ENCODE measurements around the gene CNDP1. TPM values are rescaled to one million over a fixed set of nuclear protein-coding genes. Genes with fewer than 3 reads are reported as not detected.

The CNDP1 gene
- total RNA-seq, 4 donors from 2014 or later = 0.24 to 1.0 (median 0.90) TPM; not detected in 1

DNA sequence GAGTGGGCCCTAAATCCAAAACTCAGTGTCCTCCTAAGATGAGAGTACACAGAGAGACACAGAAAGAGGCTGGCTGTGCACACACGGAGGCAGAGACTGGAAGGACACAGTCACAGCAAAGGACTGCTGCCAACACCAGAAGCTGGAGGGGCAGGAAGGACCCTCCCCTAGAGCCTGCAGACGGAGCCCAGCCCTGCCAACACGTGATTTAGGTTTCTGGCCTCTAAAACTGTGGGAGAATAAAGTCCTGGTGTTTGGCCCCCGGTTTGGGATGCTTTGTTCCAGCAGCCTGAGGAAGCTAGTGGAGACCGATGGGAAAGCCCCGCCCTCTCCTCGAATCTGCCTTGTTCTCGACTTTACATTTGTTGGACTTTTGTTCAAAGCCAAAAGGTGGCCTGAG, 10.6 kb downstream of the CNDP1 start:
- Histone ChIP-seq H3K36me3 (no peaks in the 10 kb centered on the region), H3K9me3 (peaks cover 0 to 6% of the 10 kb centered on the region in 2 donors), H3K27ac (no peak overlapping the region), H3K4me1 (no peaks in the 10 kb centered on the region), H3K4me3 (no peak overlapping the region), H3K27me3 (no peaks in the 10 kb centered on the region)
- TF ChIP-seq POLR2A (IDR thresholded peaks at IDR 0.05) = no peak
- TF ChIP-seq, protein P1, sequence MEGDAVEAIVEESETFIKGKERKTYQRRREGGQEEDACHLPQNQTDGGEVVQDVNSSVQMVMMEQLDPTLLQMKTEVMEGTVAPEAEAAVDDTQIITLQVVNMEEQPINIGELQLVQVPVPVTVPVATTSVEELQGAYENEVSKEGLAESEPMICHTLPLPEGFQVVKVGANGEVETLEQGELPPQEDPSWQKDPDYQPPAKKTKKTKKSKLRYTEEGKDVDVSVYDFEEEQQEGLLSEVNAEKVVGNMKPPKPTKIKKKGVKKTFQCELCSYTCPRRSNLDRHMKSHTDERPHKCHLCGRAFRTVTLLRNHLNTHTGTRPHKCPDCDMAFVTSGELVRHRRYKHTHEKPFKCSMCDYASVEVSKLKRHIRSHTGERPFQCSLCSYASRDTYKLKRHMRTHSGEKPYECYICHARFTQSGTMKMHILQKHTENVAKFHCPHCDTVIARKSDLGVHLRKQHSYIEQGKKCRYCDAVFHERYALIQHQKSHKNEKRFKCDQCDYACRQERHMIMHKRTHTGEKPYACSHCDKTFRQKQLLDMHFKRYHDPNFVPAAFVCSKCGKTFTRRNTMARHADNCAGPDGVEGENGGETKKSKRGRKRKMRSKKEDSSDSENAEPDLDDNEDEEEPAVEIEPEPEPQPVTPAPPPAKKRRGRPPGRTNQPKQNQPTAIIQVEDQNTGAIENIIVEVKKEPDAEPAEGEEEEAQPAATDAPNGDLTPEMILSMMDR (IDR thresholded peaks at IDR 0.05) = no peak
- intact Hi-C loops (cut with DNase I; ENCODE audit: low total_unique reads) = no loop called here
- no peak for DNase-seq

DNA sequence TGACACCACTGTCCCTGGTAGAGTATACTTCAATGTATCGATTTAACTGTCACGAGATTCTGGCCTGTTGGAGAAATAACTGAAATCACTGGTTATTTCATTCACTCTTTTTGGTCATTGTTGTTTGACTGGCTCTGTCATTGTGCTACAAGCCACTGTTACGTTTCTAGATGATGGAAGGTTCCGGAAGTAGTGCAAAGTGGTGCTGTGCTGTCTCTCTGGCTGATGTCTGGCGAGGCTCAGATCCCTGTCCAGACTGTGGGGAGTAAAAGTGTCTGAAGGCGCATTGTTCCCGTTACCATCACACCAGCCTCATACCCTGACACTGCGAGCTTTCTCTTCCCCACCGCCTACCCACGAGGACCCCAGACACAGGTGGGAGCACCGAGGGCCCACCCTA, 11.7 kb downstream of the CNDP1 start:
- intact Hi-C loops (cut with DNase I; ENCODE audit: low total_unique reads) = no loop called here
- no peaks in the 10 kb centered on the region for H3K36me3 ChIP-seq

DNA sequence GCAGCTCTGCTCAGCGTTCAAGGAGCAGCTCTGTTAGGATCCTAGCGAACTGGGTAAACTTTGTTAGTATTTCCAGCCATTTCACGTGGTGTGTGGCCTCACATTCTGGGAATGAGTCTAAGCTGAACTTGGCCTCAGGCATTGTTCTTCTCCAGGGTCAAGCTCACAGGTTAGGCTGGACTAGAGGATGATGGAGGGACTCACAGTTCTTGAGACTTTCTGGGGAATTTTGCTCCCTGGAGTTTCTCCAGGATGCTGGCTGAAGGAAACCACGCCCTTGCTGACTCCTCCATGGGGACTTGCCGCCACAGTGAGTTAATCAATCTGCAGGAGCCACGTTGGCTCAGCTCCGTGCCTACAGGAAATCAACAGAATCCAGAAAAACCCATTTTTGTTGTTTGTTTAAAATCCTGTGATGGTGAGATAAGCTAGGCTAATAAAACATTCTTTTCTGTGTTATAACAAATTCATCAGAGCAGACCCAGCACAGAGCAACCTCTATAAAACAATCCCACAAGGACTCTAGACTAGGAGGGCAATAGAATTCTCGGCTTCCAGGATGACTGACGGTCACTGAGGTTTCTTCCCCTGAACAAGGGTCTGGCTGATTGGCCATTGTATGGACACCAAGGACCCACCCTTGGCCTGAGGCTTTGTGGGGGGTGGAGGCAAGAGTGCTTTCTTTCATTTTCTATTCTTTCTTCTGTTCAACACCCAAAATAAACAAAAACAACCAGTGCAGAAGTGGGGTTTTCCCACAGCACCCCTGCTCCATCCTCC, 12.6 kb downstream of the CNDP1 start:
- Histone ChIP-seq H3K4me1 (no peaks in the 10 kb centered on the region), H3K4me3 (no peak overlapping the region), H3K36me3 (no peaks in the 10 kb centered on the region), H3K27me3 (no peaks in the 10 kb centered on the region), H3K27ac (peak overlapping the region; percentile 34 to 55), H3K9me3 (peaks cover 0 to 6% of the 10 kb centered on the region in 2 donors)
- peak; percentile 22 to 47 for DNase-seq
- TF ChIP-seq POLR2A (IDR thresholded peaks at IDR 0.05) = no peak
- TF ChIP-seq, protein P1 (IDR thresholded peaks at IDR 0.05) = no peak
- intact Hi-C loops (cut with DNase I; ENCODE audit: low total_unique reads) = no loop called here

More for the DNA sequence above, 11.7 kb downstream of the CNDP1 start:
- H3K27me3 ChIP-seq = no peaks in the 10 kb centered on the region
- TF ChIP-seq, protein P1 (IDR thresholded peaks at IDR 0.05) = no peak
- DNase-seq = no peak
- peaks cover 0 to 6% of the 10 kb centered on the region in 2 donors for H3K9me3 ChIP-seq
- peak overlapping the region; percentile 34 to 55 for H3K27ac ChIP-seq
- H3K4me1 ChIP-seq = no peaks in the 10 kb centered on the region
- no peak overlapping the region for H3K4me3 ChIP-seq

DNA sequence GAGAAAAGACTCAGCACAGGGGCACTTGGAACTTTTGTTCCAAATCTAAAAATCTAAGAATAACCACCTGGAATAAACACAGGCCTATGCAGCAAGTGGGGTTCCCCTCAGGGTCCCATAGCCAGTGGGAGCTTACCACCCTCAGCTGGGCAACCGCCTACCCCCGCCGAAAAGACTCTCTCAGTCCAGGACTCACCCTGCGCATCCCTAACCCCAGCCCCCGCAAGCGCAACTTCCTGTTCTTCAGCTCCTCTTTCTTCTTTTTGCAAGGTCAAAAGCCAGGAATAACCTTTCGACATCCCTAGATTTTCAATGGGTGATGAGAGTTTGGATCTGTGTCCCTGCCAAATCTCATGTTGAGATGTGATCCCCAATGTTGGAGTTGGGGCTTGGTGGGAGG, 13.6 kb downstream of the CNDP1 start:
- Histone ChIP-seq H3K36me3 (no peaks in the 10 kb centered on the region), H3K4me3 (no peak overlapping the region), H3K4me1 (no peaks in the 10 kb centered on the region), H3K27ac (peak overlapping the region in 1 of 2 donors; percentile 55), H3K9me3 (peaks cover 0 to 6% of the 10 kb centered on the region in 2 donors), H3K27me3 (no peaks in the 10 kb centered on the region)
- DNase-seq = no peak
- no peak for TF ChIP-seq POLR2A (IDR thresholded peaks at IDR 0.05)
- TF ChIP-seq, protein P1 (IDR thresholded peaks at IDR 0.05) = no peak
- intact Hi-C loops (cut with DNase I; ENCODE audit: low total_unique reads) = no loop called here

DNA sequence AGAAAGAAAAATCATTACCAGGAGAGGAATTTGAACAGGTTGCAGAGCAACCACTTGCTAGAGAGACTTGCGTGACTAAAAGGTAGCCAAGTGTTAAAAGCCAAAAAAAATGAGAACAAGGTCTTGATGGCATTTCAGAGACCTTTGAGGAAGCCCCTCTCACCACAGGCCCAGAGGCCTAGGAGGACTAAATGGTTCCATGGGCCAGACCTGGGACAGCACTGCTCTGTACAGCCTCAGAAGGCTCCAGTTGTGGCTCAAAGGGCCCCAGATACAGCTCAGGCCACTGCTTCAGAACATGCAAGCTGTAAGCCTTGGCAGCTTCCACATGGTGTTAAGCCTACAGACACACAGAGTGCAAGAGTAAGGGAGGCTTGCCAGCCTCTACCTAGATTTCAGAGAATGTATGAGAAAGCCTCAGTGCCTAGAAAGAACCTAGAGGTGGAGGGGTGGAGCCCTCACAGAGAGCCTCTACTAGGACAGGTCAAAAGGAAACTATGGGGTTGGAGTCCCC, 15.3 kb downstream of the CNDP1 start:
- peaks cover 0 to 6% of the 10 kb centered on the region in 2 donors for H3K9me3 ChIP-seq
- H3K27me3 ChIP-seq = no peaks in the 10 kb centered on the region
- intact Hi-C loops (cut with DNase I; ENCODE audit: low total_unique reads) = loop anchor here (10.0 kb wide), 1 partner anchor 355 kb away; no protein-coding TSS in a partner anchor
- no peak for TF ChIP-seq POLR2A (IDR thresholded peaks at IDR 0.05)
- TF ChIP-seq, protein P1 (IDR thresholded peaks at IDR 0.05) = no peak
- no peak overlapping the region for H3K4me3 ChIP-seq
- DNase-seq = no peak
- no peaks in the 10 kb centered on the region for H3K36me3 ChIP-seq
- no peaks in the 10 kb centered on the region for H3K4me1 ChIP-seq
- H3K27ac ChIP-seq = no peak overlapping the region
